HepG2 (cell line): ENCODE results near the gene SNX21. TPM values are rescaled to one million over a fixed set of nuclear protein-coding genes. Genes with fewer than 3 reads are reported as not detected.
A peak's percentile ranks its signal among the peaks of the same experiment; 100 is the strongest.

Experiments used
- ATAC-seq: fragments of 200-7000 bp; cut with Tn5 transposase; 3 replicates; pipeline ENCODE4 v1.9.1; 2020; ENCODE audit warnings: mild to moderate bottlenecking, moderate library complexity
- BruUV-seq: library from RNA; stranded (reverse); fragments of 400-500 nt; replicated peaks from 2 replicates; lab custom pipeline; 2021; lab: Mats Ljungman, UMichigan
- CTCF ChIA-PET: fragments of 300-600 bp; formaldehyde crosslinking; extraction: SDS; loops from one replicate; lab custom pipeline; 2021; ENCODE audit warnings: low total read pairs, inconsistent platforms, low intra/inter-chr PET ratio; lab: Yijun Ruan, JAX
- POLR2A ChIA-PET: fragments of 350-600 bp; sonication (Branson Sonifier 250); formaldehyde crosslinking; loops from one replicate; lab custom pipeline; 2020; ENCODE audit warnings: antibody characterized with exemption, inconsistent platforms; lab: Yijun Ruan, JAX
- DNase-seq: peaks from one replicate; pipeline ENCODE4 v3.0.0-alpha.2; 2015; ENCODE audit warnings: low spot score
- FAIRE-seq: peaks from 3 replicates; lab custom pipeline; 2011; peaks lifted over from hg19 to GRCh38; lab: Jason Lieb, UNC
- H2AFZ ChIP-seq: one replicate; pipeline ENCODE4 v1.6.1; 2011; ENCODE audit warnings: low read length, inconsistent platforms
- H3K27ac ChIP-seq: fragments of 300-600 bp; 3 replicates; pipeline ENCODE4 v1.8.0; 2011; ENCODE audit warnings: mixed run types, mild to moderate bottlenecking, mixed read lengths, low read length, inconsistent platforms; ENCODE audit not compliant: insufficient read depth; ENCODE audit errors: extremely low read length
- H3K27me3 ChIP-seq, 2 experiments: fragments of 200-600 bp in 1 of 2; 2 replicates in 1 of 2; 3 replicates in 1 of 2; pipeline versions ENCODE4 v1.6.0 to v1.8.0; 2011; ENCODE audit warnings: low read length in 2 of 2, mild to moderate bottlenecking in 2 of 2, moderate library complexity in 2 of 2, inconsistent platforms in 1 of 2; ENCODE audit not compliant: insufficient read depth in 2 of 2, control insufficient read depth in 1 of 2
- H3K36me3 ChIP-seq, 2 experiments: fragments of 200-600 bp in 1 of 2; replicated peaks in 1 of 2; 2 replicates in 1 of 2; 3 replicates in 1 of 2; pipeline versions ENCODE4 v1.5.1 to v1.8.0; 2011; ENCODE audit warnings: low read length in 2 of 2, inconsistent platforms in 1 of 2; ENCODE audit not compliant: insufficient read depth in 2 of 2, control insufficient read depth in 1 of 2
- H3K4me1 ChIP-seq: 2 replicates; pipeline ENCODE4 v1.5.1; 2012; ENCODE audit warnings: low read length, inconsistent platforms; ENCODE audit not compliant: insufficient read depth
- H3K4me2 ChIP-seq: 2 replicates; pipeline ENCODE4 v1.6.0; 2011; ENCODE audit warnings: low read depth, low read length, inconsistent platforms
- H3K4me3 ChIP-seq, 3 experiments: fragments of 200-600 bp in 1 of 3; sonication (generic), shearing (Covaris generic) in 1 of 3; replicated peaks in 1 of 3; 2 replicates each; pipeline ENCODE4 v1.5.1; 2011 to 2016; ENCODE audit warnings: low read length in 3 of 3, inconsistent platforms in 2 of 3, low read depth in 2 of 3, mild to moderate bottlenecking in 2 of 3, control low read depth in 1 of 3, mixed read lengths in 1 of 3; ENCODE audit not compliant: insufficient read depth in 1 of 3
- H3K79me2 ChIP-seq: one replicate; pipeline ENCODE4 v1.6.1; 2011; ENCODE audit warnings: low read length, inconsistent platforms; ENCODE audit not compliant: insufficient read depth
- H3K9ac ChIP-seq: 2 replicates; pipeline ENCODE4 v1.6.0; 2011; ENCODE audit warnings: mild to moderate bottlenecking, low read depth, low read length, inconsistent platforms; ENCODE audit not compliant: insufficient read depth
- H3K9me3 ChIP-seq: 2 replicates; pipeline ENCODE4 v1.5.1; 2012; ENCODE audit warnings: mild to moderate bottlenecking, low read length
- H4K20me1 ChIP-seq: 2 replicates; pipeline ENCODE4 v1.6.0; 2011; ENCODE audit warnings: inconsistent platforms, mild to moderate bottlenecking, low read length, moderate library complexity; ENCODE audit not compliant: insufficient read depth
- AHR ChIP-seq: IDR thresholded peaks from 2 replicates; pipeline ENCODE4 v1.6.1; 2018; ENCODE audit warnings: missing genetic modification reagents, missing compliant biosample characterization
- ATF5 ChIP-seq: sonication (generic); formaldehyde crosslinking; IDR thresholded peaks from 2 replicates; pipeline ENCODE4 v1.4.0; 2020; ENCODE audit warnings: mild to moderate bottlenecking, low read depth, missing genetic modification reagents
- CSRNP1 ChIP-seq: sonication (generic); formaldehyde crosslinking; IDR thresholded peaks from 2 replicates; pipeline ENCODE4 v1.8.1; 2023; ENCODE audit warnings: mild to moderate bottlenecking, missing genetic modification reagents
- DNMT3B ChIP-seq: conservative IDR thresholded peaks from 2 replicates; pipeline ENCODE4 v1.6.1; 2016; ENCODE audit warnings: missing biosample characterization, control low read depth
- E2F2 ChIP-seq: sonication (generic); formaldehyde crosslinking; IDR thresholded peaks from 2 replicates; pipeline ENCODE4 v1.4.0; 2020; ENCODE audit warnings: missing genetic modification reagents, borderline replicate concordance
- GABPB1 ChIP-seq: IDR thresholded peaks from 2 replicates; pipeline ENCODE4 v1.6.1; 2016; ENCODE audit warnings: mild to moderate bottlenecking, missing genetic modification reagents, moderate library complexity, missing compliant biosample characterization
- MEIS1 ChIP-seq: sonication (generic); formaldehyde crosslinking; IDR thresholded peaks from 2 replicates; pipeline ENCODE4 v1.9.0; 2021; ENCODE audit warnings: mild to moderate bottlenecking, missing genetic modification reagents, moderate library complexity, borderline replicate concordance
- MLX ChIP-seq: IDR thresholded peaks from 2 replicates; pipeline ENCODE4 v1.6.1; 2016
- SIX1 ChIP-seq: sonication (generic); formaldehyde crosslinking; IDR thresholded peaks from 2 replicates; pipeline ENCODE4 v1.4.0; 2020; ENCODE audit warnings: missing genetic modification reagents, borderline replicate concordance
- SIX4 ChIP-seq: sonication (generic); formaldehyde crosslinking; IDR thresholded peaks from 2 replicates; pipeline ENCODE4 v1.4.0; 2020; ENCODE audit warnings: missing genetic modification reagents
- STAT5B ChIP-seq: sonication (generic); formaldehyde crosslinking; IDR thresholded peaks from 2 replicates; pipeline ENCODE4 v1.4.0; 2020; ENCODE audit warnings: missing genetic modification reagents
- SYNCRIP ChIP-seq: fragments of 200-400 bp; formaldehyde crosslinking; IDR thresholded peaks from 2 replicates; pipeline ENCODE4 v1.6.1; 2018; ENCODE audit warnings: mild to moderate bottlenecking, low read depth, low read length; ENCODE audit not compliant: insufficient read depth
- TARDBP ChIP-seq: sonication (generic); formaldehyde crosslinking; IDR thresholded peaks from 2 replicates; pipeline ENCODE4 v1.8.0; 2022; ENCODE audit warnings: mild to moderate bottlenecking, missing genetic modification reagents
- TBX2 ChIP-seq: sonication (generic); formaldehyde crosslinking; IDR thresholded peaks from 2 replicates; pipeline ENCODE4 v1.5.0; 2020; ENCODE audit warnings: missing genetic modification reagents, mild to moderate bottlenecking, borderline replicate concordance
- ZNF18 ChIP-seq: sonication (generic); formaldehyde crosslinking; IDR thresholded peaks from 2 replicates; pipeline ENCODE4 v1.8.0; 2022; ENCODE audit warnings: mild to moderate bottlenecking, missing genetic modification reagents; ENCODE audit not compliant: insufficient replicate concordance
- ZNF3 ChIP-seq: IDR thresholded peaks from 2 replicates; pipeline ENCODE4 v1.7.0; 2017; ENCODE audit warnings: inconsistent platforms
- ZNF589 ChIP-seq: sonication (generic); formaldehyde crosslinking; conservative IDR thresholded peaks from 2 replicates; pipeline ENCODE4 v1.8.0; 2022; ENCODE audit warnings: mild to moderate bottlenecking, moderate library complexity, missing genetic modification reagents
- ZNF607 ChIP-seq: sonication (generic); formaldehyde crosslinking; IDR thresholded peaks from 2 replicates; pipeline ENCODE4 v1.5.1; 2020; ENCODE audit warnings: missing genetic modification reagents, mild to moderate bottlenecking, borderline replicate concordance
- WGBS: methylation state at CpG from one replicate; pipeline ENCODE4 v1.1.6; 2017; ENCODE audit warnings: low lambda C conversion rate; 5-methylcytosine and 5-hydroxymethylcytosine counted together
- in situ Hi-C: cut with HindIII; loops from 2 replicates; pipeline ENCODE4 v1.10.0; 2017; ENCODE audit warnings: low pct_unique_long_range_greater_than_20kb; ENCODE audit not compliant: extremely low pct_ligation_motif_present
- intact Hi-C: fragments of 100-400 bp; cut with micrococcal nuclease; formaldehyde crosslinking; loops from one replicate; pipeline ENCODE4 v1.10.0; 2022; ENCODE audit not compliant: unreplicated experiment
- polyA plus RNA-seq, 8 experiments: library from polyadenylated mRNA; depleted of rRNA in 3 of 8; stranded (reverse) in 7 of 8; unstranded in 1 of 8; fragments of >200 nt; fragmentation: Illumina TruSeq in 4 of 8; extraction: Trizol in 4 of 8; gene quantifications; 2 replicates each; pipeline versions ENCODE4 v1.2.1 to v1.2.3, GENCODE V29; 2011 to 2016; ENCODE audit warnings: low read depth in 4 of 8, missing spikeins in 1 of 8, mixed read lengths in 1 of 8; ENCODE audit not compliant: insufficient read depth in 1 of 8
- total RNA-seq, 5 experiments: library from RNA; depleted of rRNA; stranded (reverse); fragments of >200 nt; fragmentation: Illumina TruSeq; extraction: Trizol; gene quantifications; 2 replicates each; pipeline ENCODE4 v1.2.3, GENCODE V29; 2016; ENCODE audit warnings: low read depth in 1 of 5

SNX21 gene
- total and polyA plus RNA-seq, 2 of the 13 experiments (the other 11 are each of a cell fraction or from before 2014, with no cell fraction given), result 7.7 to 12.8 TPM

GRCh38 chr20:45827712-45828111, 5.9 kb upstream of the SNX21 start (continued):
- TF ChIP-seq GABPB1 (no peak), TBX2 (CRISPR knock-in tag) (peak; percentile 3; the same call in 1 of the 2 replicates), ATF5 (CRISPR knock-in tag) (no peak), ZNF589 (CRISPR knock-in tag) (no peak), SIX1 (no peak), ZNF607 (CRISPR knock-in tag) (no peak), DNMT3B (CRISPR knock-in tag) (no peak), SIX4 (CRISPR knock-in tag) (no peak), E2F2 (CRISPR knock-in tag) (no peak)

GRCh38 chr20:45828589-45828988, 5.0 kb upstream of the SNX21 start:
- intact Hi-C loops, result no loop called here
- TF ChIP-seq AHR (CRISPR knock-in tag) (peak; percentile 33; the same call in 1 of the 2 replicates), ZNF3 (CRISPR knock-in tag) (no peak), CSRNP1 (CRISPR knock-in tag) (0 out of 2 replicates have a peak, but pooled peaks have one; percentile 33), TARDBP (CRISPR knock-in tag) (peak; percentile 39; the same call in 1 of the 2 replicates), STAT5B (no peak), SYNCRIP (no peak), MLX (CRISPR knock-in tag) (no peak), ZNF18 (CRISPR knock-in tag) (no peak), MEIS1 (CRISPR knock-in tag) (no peak)

More at GRCh38 chr20:45828589-45828988, 5.0 kb upstream of the SNX21 start:
- ATAC-seq (no peak), DNase-seq (no peak), FAIRE-seq (no peak)
- POLR2A ChIA-PET, result interaction anchor here (0.8 to 1.5 kb wide), 7 partner anchors 13 to 141 kb away, joined by 3 to 9 read pairs (median 3); partner anchors contain the start of genes CTSA, DNTTIP1, NEURL2 and WFDC3
- Histone ChIP-seq H3K4me1 (peaks cover 86% of the 10 kb centered on the region), H3K27me3 (no peaks in the 10 kb centered on the region), H4K20me1 (no peaks in the 10 kb centered on the region), H3K27ac (no peak overlapping the region), H3K9ac (no peak overlapping the region), H3K79me2 (no peaks in the 10 kb centered on the region), H3K4me2 (no peak overlapping the region), H3K9me3 (no peaks in the 10 kb centered on the region), H2AFZ (no peak overlapping the region), H3K4me3 (no peak overlapping the region), H3K36me3 (no peaks in the 10 kb centered on the region)
- BruUV-seq, result no TSS peak
- CTCF ChIA-PET, result no interaction called here
- 5% methylated on average over 2 of the region's 2 CpGs for WGBS
- in situ Hi-C loops, result loop anchor here (5.0 kb wide), 1 partner anchor 119 kb away; no protein-coding TSS in a partner anchor
